Hepatocyte (in vitro differentiated cells): ENCODE results near the gene OLFM2.

ENCODE experiments used
- EZH2 ChIP-seq: fragments of 200-600 bp; sonication (generic); IDR thresholded peaks from 2 replicates; pipeline ENCODE4 v1.6.1; 2016; ENCODE audit warnings: antibody characterized with exemption, mild to moderate bottlenecking, borderline replicate concordance
- EZH2phosphoT487 ChIP-seq: fragments of 200-600 bp; sonication (generic); IDR thresholded peaks from one replicate; pipeline ENCODE4 v1.6.1; 2018; ENCODE audit warnings: antibody characterized with exemption, mild to moderate bottlenecking, low read depth, moderate library complexity; ENCODE audit not compliant: unreplicated experiment, severe bottlenecking
- TF ChIP-seq, protein P1 (sequence below): fragments of 200-600 bp; sonication (generic); IDR thresholded peaks from 2 replicates; pipeline ENCODE4 v1.5.1; 2016; ENCODE audit warnings: antibody characterized with exemption, mild to moderate bottlenecking; ENCODE audit not compliant: poor library complexity

DNA sequence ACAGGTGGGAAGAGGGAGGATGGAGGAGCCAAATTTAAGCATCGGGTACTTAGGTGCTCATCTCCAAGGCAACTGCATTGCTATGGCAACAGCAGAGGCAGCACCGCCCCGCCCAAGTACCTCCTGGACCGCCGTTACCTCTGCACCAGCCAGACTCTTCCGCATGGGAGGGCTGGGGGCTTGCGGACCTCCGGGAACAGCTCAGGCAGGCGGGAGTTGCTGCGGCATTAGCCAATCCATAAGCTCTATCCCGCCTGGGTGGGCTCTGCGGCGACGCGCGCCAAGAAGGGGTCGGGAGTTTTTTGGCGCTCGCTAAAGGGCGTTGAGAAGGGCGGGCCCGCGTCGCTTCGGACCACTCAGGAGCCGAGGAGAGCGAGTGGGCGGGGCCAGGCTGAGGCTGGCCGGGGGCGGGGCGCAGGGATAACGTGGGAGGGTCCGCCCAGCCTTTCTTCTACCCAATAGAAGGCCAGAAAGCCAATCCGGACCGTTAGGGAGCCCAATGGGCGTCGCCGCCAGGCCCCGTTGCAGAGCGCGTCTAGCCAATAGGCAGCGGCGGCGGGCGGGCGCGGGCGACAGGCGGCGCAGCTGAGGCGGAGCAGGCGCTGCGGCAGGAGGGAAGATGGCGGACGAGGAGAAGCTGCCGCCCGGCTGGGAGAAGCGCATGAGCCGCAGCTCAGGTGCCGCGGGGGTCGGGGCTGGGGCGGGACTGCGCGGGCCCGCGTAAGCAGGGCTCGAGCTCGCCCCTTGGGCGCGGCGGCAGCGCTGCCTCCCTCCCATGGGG, 101.4 kb downstream of the OLFM2 start, which contains the start of gene PIN1:
- TF ChIP-seq EZH2phosphoT487 (no peak), EZH2 (no peak)
- TF ChIP-seq, protein P1, sequence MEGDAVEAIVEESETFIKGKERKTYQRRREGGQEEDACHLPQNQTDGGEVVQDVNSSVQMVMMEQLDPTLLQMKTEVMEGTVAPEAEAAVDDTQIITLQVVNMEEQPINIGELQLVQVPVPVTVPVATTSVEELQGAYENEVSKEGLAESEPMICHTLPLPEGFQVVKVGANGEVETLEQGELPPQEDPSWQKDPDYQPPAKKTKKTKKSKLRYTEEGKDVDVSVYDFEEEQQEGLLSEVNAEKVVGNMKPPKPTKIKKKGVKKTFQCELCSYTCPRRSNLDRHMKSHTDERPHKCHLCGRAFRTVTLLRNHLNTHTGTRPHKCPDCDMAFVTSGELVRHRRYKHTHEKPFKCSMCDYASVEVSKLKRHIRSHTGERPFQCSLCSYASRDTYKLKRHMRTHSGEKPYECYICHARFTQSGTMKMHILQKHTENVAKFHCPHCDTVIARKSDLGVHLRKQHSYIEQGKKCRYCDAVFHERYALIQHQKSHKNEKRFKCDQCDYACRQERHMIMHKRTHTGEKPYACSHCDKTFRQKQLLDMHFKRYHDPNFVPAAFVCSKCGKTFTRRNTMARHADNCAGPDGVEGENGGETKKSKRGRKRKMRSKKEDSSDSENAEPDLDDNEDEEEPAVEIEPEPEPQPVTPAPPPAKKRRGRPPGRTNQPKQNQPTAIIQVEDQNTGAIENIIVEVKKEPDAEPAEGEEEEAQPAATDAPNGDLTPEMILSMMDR = peak; percentile 62
